ENCODE measurements around the gene KATNIP.
A peak's percentile ranks its signal among the peaks of the same experiment; 100 is the strongest.

Gene KATNIP

GRCh38 chr16:27550582-27550920 lies 607 bp downstream of the KATNIP start:
- TF ChIP-seq POLR2AphosphoS5 (IDR thresholded peaks at IDR 0.05; ENCODE audit: low read depth), result no peak
- no peak for TF ChIP-seq CTCF (IDR thresholded peaks at IDR 0.05; ENCODE audit: insufficient read depth, low read length)
- TF ChIP-seq GABPA (IDR thresholded peaks at IDR 0.05; ENCODE audit: low read depth), result no peak
- no peaks in the 10 kb centered on the region for H3K27me3 ChIP-seq (ENCODE audit: insufficient read depth, poor library complexity, severe bottlenecking)
- H3K27ac ChIP-seq (replicated peaks), result peak overlapping the region; percentile 90
- DNase-seq (ENCODE audit: low read depth in 1 of 2, low spot score in 1 of 2), result peak in 1 of 2 experiments; percentile 24
- peak overlapping the region; percentile 96 for H3K4me3 ChIP-seq (replicated peaks; ENCODE audit: insufficient read depth, low read length)

- H3K27ac ChIP-seq (replicated peaks), result peak overlapping the region; percentile 90; the same call in 1 of the 2 replicates
- H3K4me3 ChIP-seq (replicated peaks; ENCODE audit: insufficient read depth, low read length), result no peak overlapping the region
- no peak for TF ChIP-seq REST (IDR thresholded peaks at IDR 0.05; ENCODE audit: insufficient replicate concordance, low read depth)
- TF ChIP-seq CTCF (IDR thresholded peaks at IDR 0.05; ENCODE audit: insufficient read depth, low read length), result no peak
- TF ChIP-seq GABPA (IDR thresholded peaks at IDR 0.05; ENCODE audit: low read depth), result no peak
- no peak for TF ChIP-seq POLR2AphosphoS5 (IDR thresholded peaks at IDR 0.05; ENCODE audit: low read depth)
- TF ChIP-seq SPI1 (IDR thresholded peaks at IDR 0.05; ENCODE audit: borderline replicate concordance, low read depth), result no peak
- DNase-seq (ENCODE audit: low read depth in 1 of 2, low spot score in 1 of 2), result no peak
- no peaks in the 10 kb centered on the region for H3K27me3 ChIP-seq (ENCODE audit: insufficient read depth, poor library complexity, severe bottlenecking)
Measured at GRCh38 chr16:27551036-27551435, 1.1 kb downstream of the KATNIP start.

GRCh38 chr16:27556471-27556870 lies 6.5 kb downstream of the KATNIP start:
- no peak overlapping the region for H3K27ac ChIP-seq (replicated peaks)
- no peak overlapping the region for H3K4me3 ChIP-seq (replicated peaks; ENCODE audit: insufficient read depth, low read length)
- TF ChIP-seq GABPA (IDR thresholded peaks at IDR 0.05; ENCODE audit: low read depth) (no peak), REST (IDR thresholded peaks at IDR 0.05; ENCODE audit: insufficient replicate concordance, low read depth) (no peak), CTCF (IDR thresholded peaks at IDR 0.05; ENCODE audit: insufficient read depth, low read length) (no peak), POLR2AphosphoS5 (IDR thresholded peaks at IDR 0.05; ENCODE audit: low read depth) (no peak), SPI1 (IDR thresholded peaks at IDR 0.05; ENCODE audit: borderline replicate concordance, low read depth) (no peak)
- DNase-seq (ENCODE audit: low read depth in 1 of 2, low spot score in 1 of 2), result no peak
- H3K27me3 ChIP-seq (ENCODE audit: insufficient read depth, poor library complexity, severe bottlenecking), result no peaks in the 10 kb centered on the region

GRCh38 chr16:27558434-27558833 lies 8.5 kb downstream of the KATNIP start:
- Histone ChIP-seq H3K4me3 (replicated peaks; ENCODE audit: insufficient read depth, low read length) (no peak overlapping the region), H3K27ac (replicated peaks) (no peak overlapping the region), H3K27me3 (ENCODE audit: insufficient read depth, poor library complexity, severe bottlenecking) (no peaks in the 10 kb centered on the region)
- TF ChIP-seq GABPA (IDR thresholded peaks at IDR 0.05; ENCODE audit: low read depth) (no peak), POLR2AphosphoS5 (IDR thresholded peaks at IDR 0.05; ENCODE audit: low read depth) (no peak), SPI1 (IDR thresholded peaks at IDR 0.05; ENCODE audit: borderline replicate concordance, low read depth) (no peak), REST (IDR thresholded peaks at IDR 0.05; ENCODE audit: insufficient replicate concordance, low read depth) (no peak), CTCF (IDR thresholded peaks at IDR 0.05; ENCODE audit: insufficient read depth, low read length) (no peak)
- DNase-seq (ENCODE audit: low read depth in 1 of 2, low spot score in 1 of 2), result no peak

Measured in HL-60 (cell line).